Ascending aorta (tissue), 2 donors: ENCODE measurements around the gene TCL1A. TPM values are rescaled to one million over a fixed set of nuclear protein-coding genes. Genes with fewer than 3 reads are reported as not detected.
"Not testable (repeated sequence)": the region's sequence is repeated elsewhere in the genome, so short reads cannot be mapped to it uniquely, and the experiment has no call there.

Experiments
- DNase-seq, 2 donors: peaks; one replicate each; pipeline ENCODE4 v3.0.0-alpha.2; 2019; ENCODE audit warnings: low spot score in 2 of 2
- H3K27ac ChIP-seq, 2 donors: fragments of 200-600 bp; sonication (generic); one replicate each; pipeline ENCODE4 v1.5.1; 2016 to 2017; ENCODE audit warnings: mild to moderate bottlenecking in 1 of 2
- H3K27me3 ChIP-seq: fragments of 200-600 bp; sonication (generic); one replicate; pipeline ENCODE4 v1.5.1; 2017
- H3K36me3 ChIP-seq, 2 donors: fragments of 200-600 bp; sonication (generic); one replicate each; pipeline ENCODE4 v1.5.1; 2016
- H3K4me1 ChIP-seq, 2 donors: fragments of 200-600 bp; sonication (generic); one replicate each; pipeline ENCODE4 v1.5.1; 2016 to 2017; ENCODE audit warnings: mild to moderate bottlenecking in 1 of 2
- H3K4me3 ChIP-seq, 2 donors: fragments of 200-600 bp; sonication (generic); one replicate each; pipeline ENCODE4 v1.5.1; 2016 to 2017; ENCODE audit warnings: mild to moderate bottlenecking in 1 of 2
- H3K9me3 ChIP-seq, 2 donors: fragments of 200-600 bp; sonication (generic); one replicate each; pipeline ENCODE4 v1.5.1; 2016
- intact Hi-C: fragments of 100-400 bp; cut with DNase I; formaldehyde crosslinking; loops from one replicate; pipeline ENCODE4 v1.15.1; 2023
- total RNA-seq: library from RNA; depleted of rRNA; stranded (reverse); fragments of >200 nt; gene quantifications from one replicate; pipeline ENCODE4 v1.1.0, GENCODE V29; 2016
- TF ChIP-seq, protein P1 (sequence below), 3 experiments: fragments of 200-600 bp in 2 of 3; fragments of 450-650 bp in 1 of 3; sonication (generic) in 2 of 3; IDR thresholded peaks; one replicate each; pipeline ENCODE4 v1.5.1; 2016 to 2019; ENCODE audit warnings: antibody characterized with exemption in 3 of 3, mild to moderate bottlenecking in 1 of 3, moderate library complexity in 1 of 3

Gene TCL1A
- total RNA-seq, 1 donor from 2014 or later: not detected

- Histone ChIP-seq H3K4me1 (no peaks in the 10 kb centered on the region), H3K36me3 (no peaks in the 10 kb centered on the region), H3K27ac (no peak overlapping the region), H3K9me3 (no peaks in the 10 kb centered on the region), H3K4me3 (no peak overlapping the region), H3K27me3 (no peaks in the 10 kb centered on the region)
- TF ChIP-seq, protein P1, sequence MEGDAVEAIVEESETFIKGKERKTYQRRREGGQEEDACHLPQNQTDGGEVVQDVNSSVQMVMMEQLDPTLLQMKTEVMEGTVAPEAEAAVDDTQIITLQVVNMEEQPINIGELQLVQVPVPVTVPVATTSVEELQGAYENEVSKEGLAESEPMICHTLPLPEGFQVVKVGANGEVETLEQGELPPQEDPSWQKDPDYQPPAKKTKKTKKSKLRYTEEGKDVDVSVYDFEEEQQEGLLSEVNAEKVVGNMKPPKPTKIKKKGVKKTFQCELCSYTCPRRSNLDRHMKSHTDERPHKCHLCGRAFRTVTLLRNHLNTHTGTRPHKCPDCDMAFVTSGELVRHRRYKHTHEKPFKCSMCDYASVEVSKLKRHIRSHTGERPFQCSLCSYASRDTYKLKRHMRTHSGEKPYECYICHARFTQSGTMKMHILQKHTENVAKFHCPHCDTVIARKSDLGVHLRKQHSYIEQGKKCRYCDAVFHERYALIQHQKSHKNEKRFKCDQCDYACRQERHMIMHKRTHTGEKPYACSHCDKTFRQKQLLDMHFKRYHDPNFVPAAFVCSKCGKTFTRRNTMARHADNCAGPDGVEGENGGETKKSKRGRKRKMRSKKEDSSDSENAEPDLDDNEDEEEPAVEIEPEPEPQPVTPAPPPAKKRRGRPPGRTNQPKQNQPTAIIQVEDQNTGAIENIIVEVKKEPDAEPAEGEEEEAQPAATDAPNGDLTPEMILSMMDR (IDR thresholded peaks at IDR 0.05): no peak
- no peak for DNase-seq
- intact Hi-C loops: no loop called here
Observed at GRCh38 chr14:95674613-95675012, 39.3 kb downstream of the TCL1A start.

- TF ChIP-seq, protein P1 (IDR thresholded peaks at IDR 0.05): no peak
Observed at GRCh38 chr14:95668235-95668772, 45.6 kb downstream of the TCL1A start.

GRCh38 chr14:95667249-95667693 lies 46.7 kb downstream of the TCL1A start:
- Histone ChIP-seq H3K36me3 (no peaks in the 10 kb centered on the region), H3K4me3 (no peak overlapping the region), H3K4me1 (no peaks in the 10 kb centered on the region), H3K27ac (no peak overlapping the region), H3K27me3 (no peaks in the 10 kb centered on the region), H3K9me3 (no peaks in the 10 kb centered on the region)
- DNase-seq: no peak
- TF ChIP-seq, protein P1 (IDR thresholded peaks at IDR 0.05): no peak
- intact Hi-C loops: no loop called here

More at GRCh38 chr14:95668235-95668772, 45.6 kb downstream of the TCL1A start:
- intact Hi-C loops: no loop called here
- DNase-seq: no peak
- Histone ChIP-seq H3K9me3 (no peaks in the 10 kb centered on the region), H3K27me3 (no peaks in the 10 kb centered on the region), H3K4me3 (no peak overlapping the region), H3K36me3 (no peaks in the 10 kb centered on the region), H3K27ac (no peak overlapping the region), H3K4me1 (no peaks in the 10 kb centered on the region)

- no peak overlapping the region for H3K4me3 ChIP-seq
- H3K27ac ChIP-seq: no peak overlapping the region
- intact Hi-C loops: no loop called here
- no peaks in the 10 kb centered on the region for H3K27me3 ChIP-seq
- H3K36me3 ChIP-seq: no peaks in the 10 kb centered on the region
- no peak for DNase-seq
- H3K4me1 ChIP-seq: no peaks in the 10 kb centered on the region
- TF ChIP-seq, protein P1 (IDR thresholded peaks at IDR 0.05): no peak
- H3K9me3 ChIP-seq: no peaks in the 10 kb centered on the region
Observed at GRCh38 chr14:95666450-95666849, 47.5 kb downstream of the TCL1A start.

DNA sequence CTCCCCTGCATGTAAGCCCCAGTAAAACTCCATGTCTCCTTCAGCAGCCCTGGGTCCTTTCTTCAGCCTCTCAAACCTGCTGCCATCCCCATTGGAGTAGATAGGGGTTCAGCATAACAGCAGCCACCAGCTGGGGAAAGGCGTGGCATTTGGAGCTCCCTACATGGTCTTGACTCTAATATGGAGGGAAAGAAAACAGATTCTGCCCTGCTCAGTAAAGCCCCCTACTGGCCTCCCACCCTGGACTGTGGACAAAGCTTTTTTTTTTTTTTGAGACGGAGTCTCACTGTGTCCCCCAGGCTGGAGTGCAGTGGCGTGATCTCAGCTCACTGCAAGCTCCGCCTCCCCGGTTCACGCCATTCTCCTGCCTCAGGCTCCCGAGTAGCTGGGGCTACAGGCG lies 48.4 kb downstream of the TCL1A start:
- H3K4me3 ChIP-seq, H3K27ac ChIP-seq, H3K4me1 ChIP-seq, DNase-seq, H3K36me3 ChIP-seq, H3K9me3 ChIP-seq, intact Hi-C loops, H3K27me3 ChIP-seq: not testable (repeated sequence)

DNA sequence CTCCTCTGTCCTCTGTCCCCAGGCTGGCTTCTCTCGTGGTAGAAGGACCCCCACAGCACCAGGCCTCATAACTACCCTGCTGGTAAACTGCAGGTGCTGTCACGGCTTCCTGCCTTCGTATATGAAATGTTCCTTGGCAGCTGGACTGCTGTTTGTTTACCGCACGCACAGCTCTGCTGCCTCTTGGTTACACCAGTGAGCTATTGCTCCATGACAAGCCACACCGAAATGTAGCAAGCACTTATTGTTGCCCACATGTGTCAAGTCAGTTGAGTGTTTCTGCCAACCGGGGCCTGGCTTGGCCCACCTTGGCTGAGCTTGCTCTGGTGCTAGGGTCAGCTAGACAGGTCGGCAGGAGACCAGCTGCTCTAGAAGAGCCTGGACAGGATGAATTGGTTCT lies 49.4 kb downstream of the TCL1A start:
- Histone ChIP-seq H3K4me3 (no peak overlapping the region), H3K27me3 (no peaks in the 10 kb centered on the region), H3K4me1 (no peaks in the 10 kb centered on the region), H3K9me3 (no peaks in the 10 kb centered on the region), H3K36me3 (no peaks in the 10 kb centered on the region), H3K27ac (no peak overlapping the region)
- intact Hi-C loops: no loop called here
- TF ChIP-seq, protein P1 (IDR thresholded peaks at IDR 0.05): no peak
- DNase-seq: no peak
